Muscle of leg (tissue), 11 donors: ENCODE results near the gene PLCB1. TPM values are rescaled to one million over a fixed set of nuclear protein-coding genes. Genes with fewer than 3 reads are reported as not detected.

Experiments
- DNase-seq: peaks from one replicate; pipeline ENCODE4 v3.0.0; 2013
- H3K27ac ChIP-seq: one replicate; pipeline ENCODE4 v1.5.1; 2013; ENCODE audit warnings: mild to moderate bottlenecking, low read length, control low read depth
- H3K27me3 ChIP-seq: one replicate; pipeline ENCODE4 v1.6.1; 2013; ENCODE audit warnings: low read length; ENCODE audit not compliant: control insufficient read depth, insufficient read depth
- H3K36me3 ChIP-seq: one replicate; pipeline ENCODE4 v1.6.1; 2013; ENCODE audit warnings: low read length; ENCODE audit not compliant: control insufficient read depth, insufficient read depth
- H3K4me1 ChIP-seq: one replicate; pipeline ENCODE4 v1.6.1; 2013; ENCODE audit warnings: low read length; ENCODE audit not compliant: control insufficient read depth, insufficient read depth
- H3K4me3 ChIP-seq: one replicate; pipeline ENCODE4 v1.5.1; 2013; ENCODE audit warnings: low read length, control low read depth
- H3K9me3 ChIP-seq: replicated peaks from 2 replicates; pipeline ENCODE4 v1.6.1; 2013; ENCODE audit warnings: low read depth, low read length; ENCODE audit not compliant: control insufficient read depth
- WGBS: methylation state at CpG from one replicate; pipeline ENCODE4 v1.1.5; 2013; ENCODE audit warnings: missing lambda C conversion rate; ENCODE audit not compliant: insufficient coverage; 5-methylcytosine and 5-hydroxymethylcytosine counted together
- polyA plus RNA-seq, 8 donors: library from polyadenylated mRNA; unstranded; fragments of 120-200 nt; gene quantifications; one replicate each; pipeline versions ENCODE4 v1.2.1 to v1.2.3, GENCODE V29; 2013; ENCODE audit warnings: inconsistent platforms in 1 of 8, low replicate concordance in 1 of 8; ENCODE audit not compliant: insufficient read length in 8 of 8, insufficient read depth in 1 of 8
- total RNA-seq: library from RNA; stranded (reverse); fragments of 120-200 nt; gene quantifications from one replicate; pipeline ENCODE4 v1.2.4, GENCODE V29; 2013

Gene PLCB1
- total and polyA plus RNA-seq, 9 donors, result 6.8 to 14.3 (median 9.0) TPM

DNA sequence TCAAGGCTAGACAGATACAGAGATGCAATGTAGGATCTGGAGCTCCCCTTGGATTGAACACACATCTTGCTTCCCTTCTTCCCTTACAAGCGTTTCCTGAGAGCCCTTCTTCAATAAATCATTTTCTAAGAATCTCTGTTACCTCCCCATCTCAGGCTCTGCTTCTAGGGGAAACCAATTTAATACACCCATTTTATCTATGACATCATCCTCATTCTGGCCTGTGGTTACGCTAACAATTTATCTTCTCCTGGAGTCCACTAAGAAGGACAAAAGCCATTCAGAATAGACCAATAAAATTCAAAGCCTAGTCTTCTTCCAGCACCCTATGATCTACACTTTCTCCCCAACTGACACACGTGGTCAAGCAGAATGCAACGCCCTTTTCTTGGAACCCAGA, 390.1 kb downstream of the PLCB1 start:
- H3K9me3 ChIP-seq, result no peaks in the 10 kb centered on the region
- no peaks in the 10 kb centered on the region for H3K36me3 ChIP-seq
- WGBS, result 100% methylated on average over 2 of the region's 4 CpGs
- no peaks in the 10 kb centered on the region for H3K27me3 ChIP-seq
- H3K27ac ChIP-seq, result no peak overlapping the region
- no peak for DNase-seq
- no peak overlapping the region for H3K4me3 ChIP-seq
- H3K4me1 ChIP-seq, result no peaks in the 10 kb centered on the region

DNA sequence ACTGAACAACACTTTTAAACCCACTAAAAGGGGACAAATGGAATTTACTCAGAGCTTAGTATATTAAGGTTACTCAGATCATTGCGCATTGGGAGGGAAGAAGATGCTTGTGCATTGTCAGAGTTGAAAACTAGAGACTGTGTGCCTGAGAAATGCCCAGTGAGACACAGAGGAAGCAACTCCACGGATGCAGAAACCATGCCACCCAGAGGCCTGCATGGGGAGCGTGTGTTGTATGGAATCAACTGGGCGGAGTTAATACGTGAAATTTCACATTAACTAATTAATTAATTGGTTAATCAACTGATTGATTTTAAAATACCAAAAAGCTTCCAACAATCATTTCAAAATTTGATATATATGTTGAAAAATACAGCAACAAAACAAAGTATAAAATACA, 391.6 kb downstream of the PLCB1 start:
- no peak for DNase-seq
- no peaks in the 10 kb centered on the region for H3K9me3 ChIP-seq
- H3K4me3 ChIP-seq, result no peak overlapping the region
- no peaks in the 10 kb centered on the region for H3K27me3 ChIP-seq
- no peak overlapping the region for H3K27ac ChIP-seq
- H3K4me1 ChIP-seq, result no peaks in the 10 kb centered on the region
- WGBS, result 100% methylated on average over 1 of the region's 5 CpGs
- H3K36me3 ChIP-seq, result no peaks in the 10 kb centered on the region

- no peak for DNase-seq
- WGBS, result no CpG with 5 or more reads among the region's 5 CpGs
- Histone ChIP-seq H3K4me3 (no peak overlapping the region), H3K4me1 (no peaks in the 10 kb centered on the region), H3K27me3 (no peaks in the 10 kb centered on the region), H3K27ac (no peak overlapping the region), H3K36me3 (no peaks in the 10 kb centered on the region), H3K9me3 (no peaks in the 10 kb centered on the region)
Observed at GRCh38 chr20:8524101-8525016, 392.3 kb downstream of the PLCB1 start.

- Histone ChIP-seq H3K27me3 (no peaks in the 10 kb centered on the region), H3K36me3 (no peaks in the 10 kb centered on the region), H3K27ac (no peak overlapping the region), H3K9me3 (no peaks in the 10 kb centered on the region), H3K4me3 (no peak overlapping the region), H3K4me1 (no peaks in the 10 kb centered on the region)
- no peak for DNase-seq
Observed at GRCh38 chr20:8525017-8525343, 392.9 kb downstream of the PLCB1 start.

DNA sequence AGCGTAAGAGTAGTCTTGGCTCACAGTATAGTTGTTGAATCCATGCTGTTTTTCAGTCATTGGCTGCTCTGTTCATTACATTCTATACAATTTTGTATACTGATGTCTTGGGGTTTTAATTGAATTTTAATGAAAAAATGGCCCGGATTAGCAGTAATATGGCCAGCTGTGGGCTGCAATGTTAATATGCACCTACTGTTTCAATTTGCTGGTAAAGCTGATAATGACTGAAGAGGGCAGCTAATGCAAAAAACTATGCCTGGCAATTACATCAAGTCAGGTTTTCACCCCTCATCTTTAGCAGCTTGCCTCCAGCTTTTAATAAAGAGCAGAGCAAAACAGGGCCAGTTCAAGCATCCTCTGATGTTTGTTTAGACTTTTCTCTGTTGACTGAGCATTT, 394.5 kb downstream of the PLCB1 start:
- no peak overlapping the region for H3K27ac ChIP-seq
- H3K4me3 ChIP-seq, result no peak overlapping the region
- H3K36me3 ChIP-seq, result no peaks in the 10 kb centered on the region
- DNase-seq, result no peak
- no peaks in the 10 kb centered on the region for H3K4me1 ChIP-seq
- no CpG with 5 or more reads among the region's 2 CpGs for WGBS
- H3K27me3 ChIP-seq, result no peaks in the 10 kb centered on the region
- no peaks in the 10 kb centered on the region for H3K9me3 ChIP-seq

- no CpG with 5 or more reads among the region's 4 CpGs for WGBS
- H3K36me3 ChIP-seq, result no peaks in the 10 kb centered on the region
Observed at GRCh38 chr20:8527998-8528723, 396.1 kb downstream of the PLCB1 start.

DNA sequence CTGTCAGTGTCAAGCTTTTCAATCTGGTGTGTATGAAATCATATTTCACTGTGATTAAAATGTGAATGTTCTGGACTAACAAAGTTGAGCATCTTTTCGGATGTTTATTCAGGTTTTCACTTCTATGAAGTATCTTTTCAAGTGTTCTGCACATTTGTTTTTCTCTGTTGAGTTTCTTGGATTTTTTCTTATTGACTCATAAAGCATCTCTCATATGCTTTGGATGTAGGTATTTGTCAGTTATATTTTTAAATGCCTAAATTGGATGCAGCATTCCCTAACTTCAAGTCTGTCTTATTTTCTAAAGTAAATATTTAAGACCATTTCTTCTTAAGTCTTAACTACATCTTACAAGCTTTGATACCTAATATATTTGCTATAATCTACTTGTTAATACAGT, 398.0 kb downstream of the PLCB1 start:
- DNase-seq, result no peak
- Histone ChIP-seq H3K4me1 (no peaks in the 10 kb centered on the region), H3K27me3 (no peaks in the 10 kb centered on the region), H3K36me3 (no peaks in the 10 kb centered on the region), H3K9me3 (no peaks in the 10 kb centered on the region), H3K27ac (no peak overlapping the region), H3K4me3 (no peak overlapping the region)
- WGBS, result no CpG with 5 or more reads among the region's 1 CpG

More at GRCh38 chr20:8527998-8528723, 396.1 kb downstream of the PLCB1 start:
- H3K27ac ChIP-seq, result no peak overlapping the region
- H3K27me3 ChIP-seq, result no peaks in the 10 kb centered on the region
- no peak overlapping the region for H3K4me3 ChIP-seq
- no peaks in the 10 kb centered on the region for H3K4me1 ChIP-seq
- DNase-seq, result peak; percentile 47
- H3K9me3 ChIP-seq, result no peaks in the 10 kb centered on the region

DNA sequence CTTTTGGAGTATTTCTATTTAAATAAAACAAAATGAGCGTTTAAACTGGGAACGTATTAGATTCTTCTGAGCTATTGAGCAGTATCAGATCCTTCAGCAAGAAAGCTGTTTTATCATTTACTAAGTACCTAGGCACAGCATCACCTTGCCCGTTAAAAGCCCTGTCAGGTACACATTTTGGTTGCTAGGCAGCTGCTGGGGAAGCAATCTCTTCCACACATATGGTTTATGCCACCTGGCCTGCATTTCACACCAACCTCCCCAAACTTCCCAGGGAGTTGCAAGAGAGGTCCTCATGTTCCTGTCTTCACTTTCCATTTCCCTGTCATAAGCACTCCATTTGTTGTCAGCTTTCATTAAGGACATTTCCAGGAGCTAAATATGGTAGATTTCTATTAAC, 400.1 kb downstream of the PLCB1 start:
- DNase-seq, result no peak
- no peaks in the 10 kb centered on the region for H3K27me3 ChIP-seq
- H3K36me3 ChIP-seq, result no peaks in the 10 kb centered on the region
- H3K27ac ChIP-seq, result no peak overlapping the region
- no peaks in the 10 kb centered on the region for H3K4me1 ChIP-seq
- no peaks in the 10 kb centered on the region for H3K9me3 ChIP-seq
- no peak overlapping the region for H3K4me3 ChIP-seq
- WGBS, result 61% methylated on average over 2 of the region's 3 CpGs

- Histone ChIP-seq H3K4me1 (no peaks in the 10 kb centered on the region), H3K27ac (no peak overlapping the region), H3K4me3 (no peak overlapping the region), H3K27me3 (no peaks in the 10 kb centered on the region), H3K36me3 (no peaks in the 10 kb centered on the region), H3K9me3 (no peaks in the 10 kb centered on the region)
- no peak for DNase-seq
- 17% methylated on average over 2 of the region's 5 CpGs for WGBS
Observed at GRCh38 chr20:8534368-8535160, 402.5 kb downstream of the PLCB1 start.
